Thoracic aorta (tissue), 2 donors: ENCODE data around the gene NAV3. TPM values are rescaled to one million over a fixed set of nuclear protein-coding genes. Genes with fewer than 3 reads are reported as not detected.
"Not testable (repeated sequence)": the region's sequence is repeated elsewhere in the genome, so short reads cannot be mapped to it uniquely, and the experiment has no call there.

Experiments
- ATAC-seq: fragments of 150-250 bp; one replicate; pipeline ENCODE4 v1.8.0; 2017; ENCODE audit warnings: low read depth; ENCODE audit not compliant: insufficient number of reproducible peaks, low FRiP score
- DNase-seq: peaks from one replicate; pipeline ENCODE4 v3.0.0-alpha.2; 2020; ENCODE audit warnings: low spot score
- H3K27ac ChIP-seq, 2 donors: fragments of 200-600 bp; sonication (generic); 1 replicate in 1 of 2; 2 replicates in 1 of 2; pipeline ENCODE4 v1.5.1; 2016; ENCODE audit warnings: mild to moderate bottlenecking in 2 of 2, moderate library complexity in 2 of 2
- H3K27me3 ChIP-seq: fragments of 200-600 bp; sonication (generic); replicated peaks from 2 replicates; pipeline ENCODE4 v1.6.0; 2016; ENCODE audit warnings: mild to moderate bottlenecking; ENCODE audit not compliant: insufficient read depth
- H3K36me3 ChIP-seq: fragments of 200-600 bp; sonication (generic); one replicate; pipeline ENCODE4 v1.5.1; 2016
- H3K4me1 ChIP-seq, 2 donors: fragments of 200-600 bp; sonication (generic); 1 replicate in 1 of 2; 2 replicates in 1 of 2; pipeline versions ENCODE4 v1.5.1 to v1.6.0; 2016; ENCODE audit warnings: low read depth in 2 of 2, mild to moderate bottlenecking in 1 of 2; ENCODE audit not compliant: control insufficient read depth in 1 of 2
- H3K4me3 ChIP-seq: fragments of 200-600 bp; sonication (generic); 2 replicates; pipeline ENCODE4 v1.5.1; 2016; ENCODE audit warnings: mild to moderate bottlenecking
- H3K9me3 ChIP-seq: fragments of 200-600 bp; sonication (generic); 2 replicates; pipeline ENCODE4 v1.5.1; 2016
- CTCF ChIP-seq: fragments of 200-600 bp; sonication (generic); IDR thresholded peaks from one replicate; pipeline ENCODE4 v1.5.1; 2019; ENCODE audit warnings: antibody characterized with exemption
- total RNA-seq, 2 donors: library from RNA; depleted of rRNA; stranded (reverse); fragments of >200 nt; gene quantifications; one replicate each; pipeline versions ENCODE4 v1.1.0 to v1.2.3, GENCODE V29; 2016

Gene NAV3
- total RNA-seq, 2 donors from 2014 or later, result 9.3 to 11.6 TPM

GRCh38 chr12:78101113-78101876 is 270.6 kb downstream of the NAV3 start:
- no peak for ATAC-seq

GRCh38 chr12:78101946-78102635 is 271.4 kb downstream of the NAV3 start:
- no peak for ATAC-seq
- Histone ChIP-seq H3K4me1 (no peaks in the 10 kb centered on the region), H3K4me3 (no peak overlapping the region), H3K27ac (no peak overlapping the region), H3K9me3 (no peaks in the 10 kb centered on the region), H3K27me3 (no peaks in the 10 kb centered on the region), H3K36me3 (no peaks in the 10 kb centered on the region)
- TF ChIP-seq CTCF, result no peak
- no peak for DNase-seq

More at GRCh38 chr12:78101113-78101876, 270.6 kb downstream of the NAV3 start:
- Histone ChIP-seq H3K27me3 (no peaks in the 10 kb centered on the region), H3K9me3 (no peaks in the 10 kb centered on the region), H3K4me1 (no peaks in the 10 kb centered on the region), H3K4me3 (no peak overlapping the region), H3K36me3 (no peaks in the 10 kb centered on the region), H3K27ac (no peak overlapping the region)
- no peak for TF ChIP-seq CTCF
- no peak for DNase-seq

- H3K4me1 ChIP-seq, H3K27ac ChIP-seq, ATAC-seq, H3K36me3 ChIP-seq, H3K4me3 ChIP-seq, H3K9me3 ChIP-seq, H3K27me3 ChIP-seq, DNase-seq: not testable (repeated sequence)
Observed at GRCh38 chr12:78102801-78103200, 272.1 kb downstream of the NAV3 start.

- Histone ChIP-seq H3K27ac (no peak overlapping the region), H3K27me3 (no peaks in the 10 kb centered on the region), H3K4me3 (no peak overlapping the region), H3K36me3 (no peaks in the 10 kb centered on the region), H3K9me3 (no peaks in the 10 kb centered on the region), H3K4me1 (no peaks in the 10 kb centered on the region)
- no peak for ATAC-seq
- TF ChIP-seq CTCF, result no peak
- DNase-seq, result no peak
Observed at GRCh38 chr12:78115889-78116288, 285.2 kb downstream of the NAV3 start.

- no peak for ATAC-seq
Observed at GRCh38 chr12:78118036-78118435, 287.3 kb downstream of the NAV3 start.

More at GRCh38 chr12:78118036-78118435, 287.3 kb downstream of the NAV3 start:
- DNase-seq, result no peak
- Histone ChIP-seq H3K36me3 (no peaks in the 10 kb centered on the region), H3K27ac (no peak overlapping the region), H3K9me3 (no peaks in the 10 kb centered on the region), H3K27me3 (no peaks in the 10 kb centered on the region), H3K4me1 (no peaks in the 10 kb centered on the region), H3K4me3 (no peak overlapping the region)
- TF ChIP-seq CTCF, result no peak
